ENCODE measurements around the gene RORC. TPM values are rescaled to one million over a fixed set of nuclear protein-coding genes. Genes with fewer than 3 reads are reported as not detected.

The RORC gene
- not detected in 2 replicates for total RNA-seq

DNA sequence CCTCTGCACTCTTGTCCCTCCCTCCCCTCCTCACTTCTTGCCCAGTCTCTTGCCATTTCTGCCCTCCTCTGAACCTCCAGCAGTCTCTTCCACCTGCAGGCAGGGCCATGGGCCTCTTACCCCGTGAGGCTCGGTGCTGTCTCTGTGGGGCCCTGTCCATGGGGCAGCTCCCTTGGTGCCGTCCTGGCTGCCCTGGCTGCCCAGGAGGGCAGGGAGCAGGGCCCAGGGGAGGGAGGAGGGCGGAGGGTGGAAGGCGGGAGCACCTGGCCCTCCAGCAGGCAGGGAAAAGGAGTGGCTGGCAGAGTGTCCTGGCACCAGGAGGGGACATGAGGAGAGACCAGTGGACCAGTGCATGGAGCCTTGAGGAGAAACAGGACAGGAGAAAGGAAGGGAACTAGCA is at the start of gene RORC:
TSS of gene RORC (minus strand) at position 198 of the 400 bp plus-strand sequence. CDS start at position 160, 38 bp downstream.

DNA sequence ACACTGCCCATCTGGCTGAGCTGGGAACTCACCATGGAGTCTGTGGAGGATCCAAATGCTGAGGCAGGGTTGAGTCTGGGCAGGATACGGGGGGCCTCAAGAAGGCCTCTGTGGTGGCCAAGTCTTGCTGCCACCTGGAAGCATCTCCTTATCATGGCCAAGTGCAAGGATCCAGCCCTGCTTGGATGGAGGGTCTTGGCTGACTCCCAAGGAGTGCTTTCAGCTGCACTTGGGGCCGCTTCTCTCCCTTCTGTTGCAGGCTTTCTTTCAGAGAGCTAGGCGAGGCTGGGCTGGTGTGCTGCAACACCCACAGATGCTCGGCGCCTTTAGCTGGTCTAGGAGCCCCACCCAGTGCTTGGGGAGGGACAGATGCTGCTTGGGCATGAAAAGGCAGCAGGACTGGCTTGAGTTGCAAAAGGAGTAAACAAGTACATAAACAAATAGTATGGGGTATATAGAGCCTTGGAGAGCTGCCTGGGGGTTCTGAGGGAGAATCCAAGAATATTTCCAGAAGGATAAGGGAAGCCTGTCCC is 21.9 kb upstream of the RORC start, which contains the start of gene THEM5:
TSS of gene THEM5 (minus strand) at position 302 of the 533 bp plus-strand sequence. CDS start at position 155, 147 bp downstream.

DNA sequence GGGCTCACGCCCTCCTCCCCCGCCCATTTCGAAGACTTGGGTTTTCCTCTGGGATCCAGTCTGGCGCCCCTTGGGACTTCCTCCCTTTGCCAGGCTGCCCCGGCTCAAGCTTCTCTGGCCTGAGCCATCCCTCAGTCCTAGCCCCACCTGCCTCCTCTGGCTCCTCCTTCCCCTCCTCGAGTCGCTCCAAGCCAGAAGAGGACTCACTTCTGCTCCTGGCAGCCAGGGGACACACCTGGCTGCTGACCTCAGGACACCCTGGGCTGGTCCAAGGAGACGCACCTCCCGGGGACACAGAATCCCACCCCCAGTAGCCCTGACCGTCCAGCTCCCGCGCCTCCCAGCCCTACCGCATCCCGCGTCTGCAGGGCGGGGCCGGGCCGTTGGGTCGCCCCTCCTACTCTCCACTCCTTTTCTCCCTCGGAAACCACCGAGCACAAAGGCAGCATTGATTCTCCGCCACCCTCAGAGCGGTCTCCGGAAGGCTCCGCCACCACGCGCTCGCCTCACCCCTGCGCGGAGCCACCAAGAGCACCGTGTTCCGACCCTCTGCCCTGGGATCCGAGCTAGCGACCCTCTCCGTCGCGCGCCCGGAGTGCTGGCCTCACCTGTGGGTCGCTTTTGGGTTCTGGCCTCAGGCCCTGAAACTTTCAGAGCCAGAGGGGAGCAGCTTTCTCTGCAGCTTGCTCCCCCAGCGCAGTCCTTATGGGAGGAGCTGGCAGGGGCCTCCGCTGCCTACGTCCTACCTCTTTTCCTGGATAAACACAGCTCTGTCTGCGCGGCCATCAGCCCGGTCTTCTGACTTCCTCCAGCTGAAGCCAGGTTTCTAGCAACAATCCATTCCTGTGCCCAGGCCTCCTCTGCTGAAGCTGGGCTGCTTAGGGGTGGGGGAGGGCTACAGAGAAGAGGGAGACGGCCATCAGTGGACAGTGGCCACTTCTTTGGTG is 8.1 kb upstream of the RORC start, which contains the start of gene C2CD4D:
TSS of gene C2CD4D (minus strand) at position 364 of the 947 bp plus-strand sequence. CDS start 831 bp downstream, outside the sequence.

DNA sequence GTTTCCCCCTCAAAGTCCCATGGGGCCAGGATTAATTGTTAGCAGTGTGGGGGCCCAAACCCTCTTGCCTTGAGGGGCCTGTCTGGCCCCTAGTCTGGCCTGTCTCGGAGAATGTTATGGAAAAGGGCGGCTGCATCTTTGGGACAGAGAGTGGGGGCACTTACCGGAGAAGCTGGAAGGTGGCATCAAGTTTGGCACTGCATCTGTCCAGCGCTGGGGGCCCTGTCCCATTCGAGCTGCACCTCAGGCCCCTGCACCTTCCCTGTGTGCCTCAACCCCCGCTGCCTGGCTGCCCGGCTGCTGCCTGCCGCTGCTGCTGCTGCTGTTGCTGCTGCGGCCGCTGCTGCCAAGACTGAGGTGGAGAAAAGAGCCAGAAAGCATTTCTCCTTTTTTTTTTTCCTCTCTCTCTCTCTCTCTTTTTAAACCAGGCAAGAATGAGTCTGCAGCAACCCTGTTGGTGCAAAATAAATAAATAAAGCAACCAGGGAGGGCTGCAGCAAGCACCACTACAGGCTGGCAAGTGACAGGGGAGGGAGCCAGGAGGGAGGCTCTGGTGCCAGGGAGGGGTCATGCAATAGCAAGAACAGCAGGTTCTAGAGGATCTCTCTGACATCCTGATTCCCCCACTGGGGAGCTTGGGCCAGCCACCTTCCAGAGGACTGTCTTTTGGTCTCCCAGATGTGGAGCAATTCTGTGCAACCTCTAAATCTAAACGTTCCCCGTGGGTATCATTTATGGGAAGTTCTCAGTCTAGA is 26.4 kb downstream of the RORC start, which contains the start of gene LINGO4:
TSS of gene LINGO4 (minus strand) at position 354 of the 755 bp plus-strand sequence. CDS start 2,715 bp downstream, outside the sequence.

DNA sequence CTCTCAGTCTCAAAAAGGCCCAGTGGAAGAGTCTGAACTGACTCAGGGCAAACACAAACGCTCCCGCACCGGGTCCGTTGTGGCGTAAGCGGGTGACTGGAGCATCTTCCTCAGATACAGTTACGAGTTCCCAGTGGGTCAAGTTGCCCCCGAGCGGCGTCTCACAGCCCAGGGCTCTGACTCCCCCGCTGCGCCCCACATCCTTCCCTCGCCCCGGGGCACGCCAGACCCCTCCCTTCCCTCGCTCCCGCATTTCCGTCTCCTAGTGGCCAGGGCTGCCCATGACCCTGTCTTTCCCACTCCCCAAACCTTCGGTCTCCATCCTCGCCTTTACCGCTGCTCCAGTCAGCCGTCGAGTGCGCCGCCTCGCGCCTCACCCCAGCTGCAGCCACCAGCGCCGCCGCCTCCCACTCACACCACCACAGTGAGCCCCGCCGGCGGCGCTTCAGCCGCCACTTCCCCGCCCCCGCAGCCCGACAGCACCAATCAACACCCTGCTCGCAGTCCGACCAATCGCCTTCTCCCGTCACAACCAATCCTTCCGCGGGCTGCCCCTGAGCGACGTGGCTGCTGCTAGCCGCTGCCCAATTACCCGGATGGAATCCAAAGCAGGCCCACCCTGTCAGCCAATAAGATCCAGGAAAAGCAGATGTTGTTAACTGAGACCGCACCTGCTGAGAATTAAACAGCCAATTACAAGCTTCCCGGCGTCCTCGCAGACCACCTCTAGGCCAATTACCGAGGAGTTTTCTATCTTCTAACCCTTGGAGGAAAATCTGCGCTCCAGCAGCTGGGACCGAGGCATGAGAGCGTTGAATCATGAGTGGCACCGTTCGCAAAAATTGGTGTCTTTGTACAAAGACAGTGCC is 41.3 kb downstream of the RORC start, which contains the start of gene TDRKH:
TSS of gene TDRKH (minus strand) at position 430 of the 869 bp plus-strand sequence. CDS start 7,478 bp downstream, outside the sequence.

DNA sequence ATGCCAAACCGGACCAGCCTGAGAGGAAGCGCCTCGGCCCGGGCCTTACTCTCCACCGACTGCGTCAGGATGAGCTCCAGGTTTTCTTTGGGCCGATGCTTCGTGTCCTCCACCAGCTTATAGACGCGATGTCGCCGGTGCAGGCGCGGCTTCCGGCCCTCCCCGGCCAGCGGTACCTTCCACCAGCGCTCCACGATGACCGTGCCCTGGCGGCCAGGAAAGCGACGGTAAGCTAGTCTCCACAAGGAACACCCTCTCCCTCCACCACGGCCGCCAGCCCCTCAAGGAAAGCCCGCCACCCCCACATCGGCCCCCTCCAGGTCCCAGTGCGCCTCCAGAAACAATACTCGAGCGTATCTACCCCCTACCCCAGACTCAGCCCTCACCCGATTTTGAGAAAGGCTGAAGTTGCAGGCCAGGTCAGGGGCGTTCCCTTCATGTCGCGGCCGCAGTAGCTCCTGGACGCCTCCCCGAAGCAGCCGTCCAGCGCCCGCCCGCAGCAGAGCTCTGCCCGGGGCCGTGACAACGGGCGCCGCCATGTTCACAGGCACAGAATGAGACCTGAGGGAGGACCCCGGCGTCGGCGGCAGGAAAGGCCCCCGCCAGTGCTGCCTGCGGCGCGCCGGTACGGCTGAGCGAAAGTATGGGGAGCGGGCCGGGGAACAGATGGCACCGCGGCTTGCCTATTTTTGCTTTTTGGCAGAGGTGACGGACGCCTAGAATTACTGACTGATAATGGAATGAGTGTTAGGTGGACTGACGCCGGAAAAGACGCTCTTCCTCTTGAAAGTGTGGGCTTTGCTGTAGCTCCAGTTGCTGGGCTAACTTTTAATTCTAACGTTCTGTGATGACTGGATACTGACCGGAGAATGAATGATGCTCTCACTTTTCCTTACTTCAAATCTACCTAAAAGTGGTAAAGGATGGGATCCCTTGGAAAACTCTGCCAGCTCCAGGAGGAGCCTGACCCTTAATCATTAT is 68.4 kb downstream of the RORC start, which contains the start of gene MRPL9:
TSS of gene MRPL9 (minus strand) at position 556 of the 981 bp plus-strand sequence. CDS start at position 539, 17 bp downstream.

Other genes with a start within 250 kb of the RORC start
- gene SNX27, start 219.8 kb downstream of the RORC start, total RNA-seq: 27.0 and 31.0 TPM in 2 replicates
- gene CELF3, start 115.0 kb downstream of the RORC start, total RNA-seq: not detected in 2 replicates
- not detected in 2 replicates for gene RIIAD1, start 110.3 kb downstream of the RORC start, total RNA-seq
- gene MRPL9, start 68.3 kb downstream of the RORC start, total RNA-seq: 52.7 and 99.5 TPM in 2 replicates
- gene TDRKH, start 41.3 kb downstream of the RORC start, total RNA-seq: 1.9 and 2.0 TPM in 2 replicates
- not detected in 2 replicates for gene LINGO4, start 26.4 kb downstream of the RORC start, total RNA-seq
- gene C2CD4D, start 8.0 kb upstream of the RORC start, total RNA-seq: not detected in 2 replicates
- not detected in 2 replicates for gene THEM5, start 21.9 kb upstream of the RORC start, total RNA-seq
- 6.8 and 8.4 TPM in 2 replicates for gene THEM4, start 77.7 kb upstream of the RORC start, total RNA-seq
- gene S100A10, start 162.1 kb upstream of the RORC start, total RNA-seq: 50.8 and 85.4 TPM in 2 replicates
- gene S100A11, start 205.2 kb upstream of the RORC start, total RNA-seq: 33.3 and 38.5 TPM in 2 replicates